HCT116 (cell line): ENCODE data around the gene GALNT18. TPM values are rescaled to one million over a fixed set of nuclear protein-coding genes. Genes with fewer than 3 reads are reported as not detected.

Experiments
- ATAC-seq: fragments of 200-7000 bp; cut with Tn5 transposase; 2 replicates; pipeline ENCODE4 v1.9.1; 2020; ENCODE audit warnings: mild to moderate bottlenecking, moderate library complexity
- BruUV-seq: library from RNA; stranded (reverse); fragments of 400-500 nt; replicated peaks from 2 replicates; lab custom pipeline; 2021; lab: Mats Ljungman, UMichigan
- CTCF ChIA-PET: fragments of 300-600 bp; sonication (Branson Sonifier 250); formaldehyde crosslinking; loops from one replicate; lab custom pipeline; 2021; ENCODE audit warnings: antibody characterized with exemption; lab: Charles Lee
- POLR2A ChIA-PET: fragments of 300-600, 350-600 bp; sonication (Branson Sonifier 250); formaldehyde crosslinking; loops from one replicate; lab custom pipeline; 2021; ENCODE audit warnings: antibody characterized with exemption; lab: Charles Lee
- RAD21 ChIA-PET, 2 experiments: fragments of 300-600 bp; sonication (Branson Sonifier 250); formaldehyde crosslinking; loops; one replicate each; lab custom pipeline; 2023; ENCODE audit warnings: low total read pairs in 2 of 2; ENCODE audit not compliant: uncharacterized antibody in 2 of 2, unreplicated experiment in 2 of 2, low non-redundant PET in 1 of 2; lab: Charles Lee
- DNase-seq: peaks from one replicate; pipeline ENCODE4 v3.0.0-alpha.2; 2010; ENCODE audit warnings: low read depth, low spot score
- H2AFZ ChIP-seq: fragments of 200-600 bp; shearing (Covaris generic), sonication (generic); 2 replicates; pipeline ENCODE4 v1.6.1; 2017; ENCODE audit warnings: low read depth, mixed run types, mixed read lengths, antibody characterized with exemption, low read length; ENCODE audit not compliant: poor library complexity, severe bottlenecking
- H3K27ac ChIP-seq: 2 replicates; pipeline ENCODE4 v1.5.1; 2012; ENCODE audit warnings: low read depth, low read length
- H3K27me3 ChIP-seq: fragments of 200-600 bp; sonication (generic); 2 replicates; pipeline ENCODE4 v1.6.1; 2016; ENCODE audit warnings: mixed run types, low read length, mixed read lengths; ENCODE audit not compliant: insufficient read depth
- H3K36me3 ChIP-seq, 2 experiments: fragments of 200-500 bp in 1 of 2; fragments of 200-600 bp in 1 of 2; sonication (Bioruptor generic) in 1 of 2; sonication (generic) in 1 of 2; 2 replicates each; pipeline versions ENCODE4 v1.5.1 to v1.6.1; 2014 to 2016; ENCODE audit warnings: low read length in 2 of 2, inconsistent platforms in 1 of 2, mixed read lengths in 1 of 2, mixed run types in 1 of 2; ENCODE audit not compliant: insufficient read depth in 2 of 2, control insufficient read depth in 1 of 2
- H3K4me1 ChIP-seq, 2 experiments: fragments of 200-600 bp in 1 of 2; sonication (generic) in 1 of 2; 2 replicates each; pipeline versions ENCODE4 v1.5.1 to v1.6.1; 2012 to 2017; ENCODE audit warnings: low read length in 2 of 2, inconsistent platforms in 1 of 2, mild to moderate bottlenecking in 1 of 2, mixed read lengths in 1 of 2, mixed run types in 1 of 2, moderate library complexity in 1 of 2; ENCODE audit not compliant: insufficient read depth in 2 of 2, control insufficient read depth in 1 of 2
- H3K4me2 ChIP-seq: fragments of 200-600 bp; sonication (generic); 2 replicates; pipeline ENCODE4 v1.6.1; 2017; ENCODE audit warnings: mixed run types, low read length, mixed read lengths
- H3K4me3 ChIP-seq, 2 experiments: fragments of 200-600 bp in 1 of 2; sonication (generic) in 1 of 2; replicated peaks in 1 of 2; 2 replicates each; pipeline ENCODE4 v1.5.1; 2011 to 2016; ENCODE audit warnings: low read length in 2 of 2, control low read depth in 1 of 2, low read depth in 1 of 2, mild to moderate bottlenecking in 1 of 2, mixed read lengths in 1 of 2, mixed run types in 1 of 2
- H3K79me2 ChIP-seq: fragments of 200-600 bp; sonication (generic); 2 replicates; pipeline ENCODE4 v1.6.1; 2017; ENCODE audit warnings: mild to moderate bottlenecking, mixed run types, low read length, moderate library complexity, mixed read lengths; ENCODE audit not compliant: insufficient read depth
- H3K9ac ChIP-seq: fragments of 200-600 bp; sonication (generic); 2 replicates; pipeline ENCODE4 v1.6.1; 2016; ENCODE audit warnings: low read length, mixed read lengths
- H3K9me2 ChIP-seq: fragments of 200-600 bp; sonication (generic), shearing (Covaris generic); 2 replicates; pipeline ENCODE4 v1.6.1; 2017; ENCODE audit warnings: mixed run types, mild to moderate bottlenecking, moderate library complexity; ENCODE audit not compliant: insufficient read depth
- H3K9me3 ChIP-seq, 2 experiments: fragments of 200-500 bp in 1 of 2; fragments of 200-600 bp in 1 of 2; sonication (Bioruptor generic) in 1 of 2; sonication (generic) in 1 of 2; 2 replicates each; pipeline ENCODE4 v1.6.1; 2014 to 2017; ENCODE audit warnings: low read length in 2 of 2, mixed read lengths in 2 of 2, inconsistent platforms in 1 of 2, low read depth in 1 of 2, mild to moderate bottlenecking in 1 of 2, mixed run types in 1 of 2, moderate library complexity in 1 of 2; ENCODE audit not compliant: control insufficient read depth in 1 of 2, insufficient read depth in 1 of 2
- H4K20me1 ChIP-seq: fragments of 200-600 bp; sonication (generic), shearing (Covaris generic); 2 replicates; pipeline ENCODE4 v1.6.1; 2017; ENCODE audit warnings: mixed run types, mild to moderate bottlenecking, moderate library complexity; ENCODE audit not compliant: insufficient read depth
- ATF3 ChIP-seq: IDR thresholded peaks from 2 replicates; pipeline ENCODE4 v1.6.1; 2012
- CBX3 ChIP-seq: IDR thresholded peaks from 2 replicates; pipeline ENCODE4 v1.6.1; 2012; ENCODE audit warnings: low read depth
- EGR1 ChIP-seq: IDR thresholded peaks from 2 replicates; pipeline ENCODE4 v1.6.1; 2012; ENCODE audit warnings: low read depth
- ELF1 ChIP-seq: IDR thresholded peaks from 2 replicates; pipeline ENCODE4 v1.6.1; 2012; ENCODE audit warnings: low read depth, borderline replicate concordance
- EZH2 ChIP-seq: fragments of 200-600 bp; sonication (generic); IDR thresholded peaks from 2 replicates; pipeline ENCODE4 v1.6.1; 2017; ENCODE audit warnings: antibody characterized with exemption, mixed run types
- EZH2phosphoT487 ChIP-seq: fragments of 200-600 bp; IDR thresholded peaks from 2 replicates; pipeline ENCODE4 v1.6.1; 2018; ENCODE audit warnings: antibody characterized with exemption, borderline replicate concordance
- JUND ChIP-seq: IDR thresholded peaks from 2 replicates; pipeline ENCODE4 v1.6.1; 2012
- MAX ChIP-seq: IDR thresholded peaks from 2 replicates; pipeline ENCODE4 v1.6.1; 2012
- POLR2A ChIP-seq: IDR thresholded peaks from 2 replicates; pipeline ENCODE4 v1.7.0; 2011; ENCODE audit warnings: borderline replicate concordance; ENCODE audit not compliant: insufficient read depth, insufficient read length; ENCODE audit errors: extremely low read depth
- REST ChIP-seq: IDR thresholded peaks from 2 replicates; pipeline ENCODE4 v1.6.1; 2012; ENCODE audit warnings: low read depth
- SIN3A ChIP-seq: IDR thresholded peaks from 2 replicates; pipeline ENCODE4 v1.6.1; 2012; ENCODE audit warnings: low read depth
- SP1 ChIP-seq: IDR thresholded peaks from 2 replicates; pipeline ENCODE4 v1.6.1; 2012; ENCODE audit warnings: low read depth
- TCF7L2 ChIP-seq: IDR thresholded peaks from 2 replicates; pipeline ENCODE4 v1.7.0; 2011; ENCODE audit warnings: borderline replicate concordance, inconsistent platforms; ENCODE audit not compliant: insufficient read depth, insufficient read length; ENCODE audit errors: extremely low read depth
- YY1 ChIP-seq: IDR thresholded peaks from 2 replicates; pipeline ENCODE4 v1.6.1; 2011; ENCODE audit warnings: low read length, low read depth, moderate library complexity, mild to moderate bottlenecking; ENCODE audit not compliant: insufficient replicate concordance; ENCODE audit errors: extremely low read depth
- ZBTB33 ChIP-seq: IDR thresholded peaks from 2 replicates; pipeline ENCODE4 v1.6.1; 2011; ENCODE audit warnings: mild to moderate bottlenecking, low read length, moderate library complexity; ENCODE audit not compliant: insufficient replicate concordance; ENCODE audit errors: extremely low read depth
- ZFX ChIP-seq: fragments of 450-650 bp; IDR thresholded peaks from 2 replicates; pipeline ENCODE4 v1.6.1; 2017
- ZNF274 ChIP-seq: fragments of 200-500 bp; sonication (Bioruptor generic); IDR thresholded peaks from 2 replicates; pipeline ENCODE4 v1.6.1; 2014; ENCODE audit warnings: mild to moderate bottlenecking, low read depth, low read length, inconsistent platforms
- intact Hi-C: fragments of 100-400 bp; cut with micrococcal nuclease; formaldehyde crosslinking; loops from 2 replicates; pipeline ENCODE4 v1.10.0; 2022
- total RNA-seq: library from RNA; stranded (reverse); gene quantifications from one replicate; pipeline ENCODE4 v1.2.1, GENCODE V29; 2021; ENCODE audit not compliant: unreplicated experiment

GALNT18 gene
- total RNA-seq, 1 experiment from 2014 or later = 19.9 TPM

- H3K4me1 ChIP-seq = no peaks in the 10 kb centered on the region
- ChIA-PET RAD21 (no interaction called here), POLR2A (no interaction called here), CTCF (interaction anchor here (1.1 kb wide), 1 partner anchor 353 kb away, joined by 3 read pairs; no protein-coding TSS in a partner anchor)
- H3K36me3 ChIP-seq = no peaks in the 10 kb centered on the region
- peaks cover 16% of the 10 kb centered on the region; the same call in 1 of the 2 replicates for H3K79me2 ChIP-seq
- H3K9me3 ChIP-seq = no peaks in the 10 kb centered on the region
- intact Hi-C loops = no loop called here
- no peak overlapping the region for H3K4me2 ChIP-seq
- no TSS peak for BruUV-seq
- TF ChIP-seq ZFX (no peak), EZH2 (no peak), ATF3 (no peak), TCF7L2 (no peak), EGR1 (no peak), SP1 (no peak), MAX (no peak), ELF1 (no peak), POLR2A (no peak), SIN3A (no peak), REST (no peak), ZBTB33 (no peak), CBX3 (no peak), ZNF274 (no peak), YY1 (no peak), JUND (no peak), EZH2phosphoT487 (no peak)
- no peak overlapping the region for H3K4me3 ChIP-seq
- H3K9ac ChIP-seq = no peak overlapping the region
- H3K27ac ChIP-seq = no peak overlapping the region
- no peaks in the 10 kb centered on the region for H4K20me1 ChIP-seq
- H3K9me2 ChIP-seq = no peaks in the 10 kb centered on the region
- H2AFZ ChIP-seq = no peak overlapping the region
- no peak for ATAC-seq
- no peaks in the 10 kb centered on the region for H3K27me3 ChIP-seq
- no peak for DNase-seq
Observed at GRCh38 chr11:11577932-11578911, 43.6 kb downstream of the GALNT18 start.
